Measurements from ENCODE around the gene SFR1. TPM values are rescaled to one million over a fixed set of nuclear protein-coding genes. Genes with fewer than 3 reads are reported as not detected.

The SFR1 gene
- total RNA-seq, 2 experiments from 2014 or later = 17.2 to 20.5 TPM

GRCh38 chr10:104127411-104127810 is 5.4 kb downstream of the SFR1 start:
- H3K4me1 Mint-ChIP-seq = peaks cover 26% of the 10 kb centered on the region
- no peak overlapping the region for H3K27ac Mint-ChIP-seq
- intact Hi-C loops (cut with DNase I, micrococcal nuclease) = no loop called here
- POLR2A ChIA-PET = no interaction called here
- ATAC-seq (peak; percentile 23), DNase-seq (peak; percentile 37)
- no peaks in the 10 kb centered on the region for H3K9me3 Mint-ChIP-seq (ENCODE audit: low read depth)
- CTCF ChIA-PET = interaction anchor here (0.6 to 1.7 kb wide), 3 partner anchors 13 to 240 kb away, joined by 3 to 6 read pairs (median 3); no protein-coding TSS in a partner anchor
- no peak overlapping the region for H3K4me3 Mint-ChIP-seq
- no peaks in the 10 kb centered on the region for H3K27me3 Mint-ChIP-seq
- peaks cover 15% of the 10 kb centered on the region for H3K36me3 Mint-ChIP-seq (ENCODE audit: low read depth)

GRCh38 chr10:104128214-104128613 is 6.2 kb downstream of the SFR1 start:
- no peak for DNase-seq
- intact Hi-C loops (cut with DNase I, micrococcal nuclease) = no loop called here
- ChIA-PET POLR2A (no interaction called here), CTCF (interaction anchor here (0.7 to 1.7 kb wide), 3 partner anchors 13 to 240 kb away, joined by 3 to 6 read pairs (median 3); no protein-coding TSS in a partner anchor)
- Mint-ChIP-seq H3K36me3 (ENCODE audit: low read depth) (peaks cover 12% of the 10 kb centered on the region), H3K27me3 (peaks cover 6% of the 10 kb centered on the region), H3K4me3 (no peak overlapping the region), H3K4me1 (peaks cover 20% of the 10 kb centered on the region), H3K9me3 (ENCODE audit: low read depth) (no peaks in the 10 kb centered on the region), H3K27ac (no peak overlapping the region)
- ATAC-seq = no peak

GRCh38 chr10:104130041-104130440 is 8.1 kb downstream of the SFR1 start:
- H3K36me3 Mint-ChIP-seq (ENCODE audit: low read depth) = peaks cover 7% of the 10 kb centered on the region
- no peaks in the 10 kb centered on the region for H3K9me3 Mint-ChIP-seq (ENCODE audit: low read depth)
- H3K4me1 Mint-ChIP-seq = peaks cover 12% of the 10 kb centered on the region
- CTCF ChIA-PET = no interaction called here
- H3K27ac Mint-ChIP-seq = no peak overlapping the region
- no peak for ATAC-seq
- POLR2A ChIA-PET = no interaction called here
- peaks cover 8% of the 10 kb centered on the region for H3K27me3 Mint-ChIP-seq
- no peak overlapping the region for H3K4me3 Mint-ChIP-seq
- intact Hi-C loops (cut with DNase I, micrococcal nuclease) = no loop called here
- DNase-seq = no peak

GRCh38 chr10:104138131-104138530 is 16.2 kb downstream of the SFR1 start:
- no peak for DNase-seq
- ChIA-PET CTCF (no interaction called here), POLR2A (no interaction called here)
- intact Hi-C loops (cut with DNase I, micrococcal nuclease) = no loop called here
- no peak overlapping the region for H3K4me3 Mint-ChIP-seq
- H3K27ac Mint-ChIP-seq = no peak overlapping the region
- H3K4me1 Mint-ChIP-seq = no peaks in the 10 kb centered on the region
- no peak for ATAC-seq
- no peaks in the 10 kb centered on the region for H3K9me3 Mint-ChIP-seq (ENCODE audit: low read depth)
- no peaks in the 10 kb centered on the region for H3K36me3 Mint-ChIP-seq (ENCODE audit: low read depth)
- peaks cover 3% of the 10 kb centered on the region for H3K27me3 Mint-ChIP-seq

GRCh38 chr10:104139221-104139620 is 17.2 kb downstream of the SFR1 start:
- Mint-ChIP-seq H3K9me3 (ENCODE audit: low read depth) (no peaks in the 10 kb centered on the region), H3K4me3 (no peak overlapping the region), H3K27me3 (peaks cover 8% of the 10 kb centered on the region), H3K36me3 (ENCODE audit: low read depth) (no peaks in the 10 kb centered on the region), H3K27ac (no peak overlapping the region), H3K4me1 (no peaks in the 10 kb centered on the region)
- DNase-seq (peak; percentile 16), ATAC-seq (no peak)
- CTCF ChIA-PET = interaction anchor here (0.6 to 1.9 kb wide), 5 partner anchors 9 to 127 kb away, joined by 3 to 6 read pairs (median 3); partner anchors contain the start of gene SFR1
- intact Hi-C loops (cut with DNase I, micrococcal nuclease) = no loop called here
- POLR2A ChIA-PET = no interaction called here

- Mint-ChIP-seq H3K27ac (no peak overlapping the region), H3K4me3 (no peak overlapping the region), H3K27me3 (peaks cover 8% of the 10 kb centered on the region), H3K4me1 (no peaks in the 10 kb centered on the region), H3K36me3 (ENCODE audit: low read depth) (no peaks in the 10 kb centered on the region), H3K9me3 (ENCODE audit: low read depth) (no peaks in the 10 kb centered on the region)
- CTCF ChIA-PET = interaction anchor here (1.0 to 1.3 kb wide), 3 partner anchors 132 to 285 kb away, joined by 3 read pairs; no protein-coding TSS in a partner anchor
- POLR2A ChIA-PET = no interaction called here
- DNase-seq (no peak), ATAC-seq (no peak)
- intact Hi-C loops (cut with DNase I, micrococcal nuclease) = no loop called here
Observed at GRCh38 chr10:104142081-104142480, 20.1 kb downstream of the SFR1 start.

GRCh38 chr10:104143829-104144228 is 21.9 kb downstream of the SFR1 start:
- Mint-ChIP-seq H3K27ac (no peak overlapping the region), H3K36me3 (ENCODE audit: low read depth) (no peaks in the 10 kb centered on the region), H3K4me3 (no peak overlapping the region), H3K27me3 (peaks cover 9% of the 10 kb centered on the region), H3K9me3 (ENCODE audit: low read depth) (no peaks in the 10 kb centered on the region), H3K4me1 (no peaks in the 10 kb centered on the region)
- ChIA-PET POLR2A (no interaction called here), CTCF (interaction anchor here (0.6 to 1.0 kb wide), 2 partner anchors 22 to 41 kb away, joined by 3 read pairs; no protein-coding TSS in a partner anchor)
- DNase-seq (no peak), ATAC-seq (no peak)
- intact Hi-C loops (cut with DNase I, micrococcal nuclease) = no loop called here

- peaks cover 9% of the 10 kb centered on the region for H3K27me3 Mint-ChIP-seq
- intact Hi-C loops (cut with DNase I, micrococcal nuclease) = no loop called here
- DNase-seq (no peak), ATAC-seq (no peak)
- no peak overlapping the region for H3K27ac Mint-ChIP-seq
- POLR2A ChIA-PET = no interaction called here
- no peaks in the 10 kb centered on the region for H3K9me3 Mint-ChIP-seq (ENCODE audit: low read depth)
- CTCF ChIA-PET = interaction anchor here (0.7 to 1.0 kb wide), 2 partner anchors 23 to 28 kb away, joined by 3 read pairs; no protein-coding TSS in a partner anchor
- no peak overlapping the region for H3K4me3 Mint-ChIP-seq
- no peaks in the 10 kb centered on the region for H3K36me3 Mint-ChIP-seq (ENCODE audit: low read depth)
- no peaks in the 10 kb centered on the region for H3K4me1 Mint-ChIP-seq
Observed at GRCh38 chr10:104144931-104145330, 23.0 kb downstream of the SFR1 start.

- peaks cover 9% of the 10 kb centered on the region for H3K9me3 Mint-ChIP-seq (ENCODE audit: low read depth)
- H3K36me3 Mint-ChIP-seq (ENCODE audit: low read depth) = peaks cover 6% of the 10 kb centered on the region
- H3K27ac Mint-ChIP-seq = no peak overlapping the region
- H3K27me3 Mint-ChIP-seq = peaks cover 11% of the 10 kb centered on the region
- ChIA-PET POLR2A (no interaction called here), CTCF (interaction anchor here (0.8 to 2.0 kb wide), 10 partner anchors 10 to 433 kb away, joined by 3 to 10 read pairs (median 4); partner anchors contain the start of gene SFR1)
- no peaks in the 10 kb centered on the region for H3K4me1 Mint-ChIP-seq
- DNase-seq = no peak
- no peak overlapping the region for H3K4me3 Mint-ChIP-seq
- no peak for ATAC-seq
- intact Hi-C loops (cut with DNase I, micrococcal nuclease) = no loop called here
Observed at GRCh38 chr10:104146882-104147281, 24.9 kb downstream of the SFR1 start.

- POLR2A ChIA-PET = interaction anchor here (0.6 kb wide), 1 partner anchor 127 kb away, joined by 5 read pairs; no protein-coding TSS in a partner anchor
- Mint-ChIP-seq H3K4me1 (no peaks in the 10 kb centered on the region), H3K4me3 (no peak overlapping the region), H3K9me3 (ENCODE audit: low read depth) (peaks cover 13% of the 10 kb centered on the region), H3K27me3 (peaks cover 8% of the 10 kb centered on the region), H3K27ac (no peak overlapping the region), H3K36me3 (ENCODE audit: low read depth) (peaks cover 9% of the 10 kb centered on the region)
- intact Hi-C loops (cut with DNase I, micrococcal nuclease) = no loop called here
- CTCF ChIA-PET = no interaction called here
- ATAC-seq (no peak), DNase-seq (no peak)
Observed at GRCh38 chr10:104150139-104150538, 28.2 kb downstream of the SFR1 start.

GRCh38 chr10:104151737-104152136 is 29.8 kb downstream of the SFR1 start:
- no peak for ATAC-seq
- Mint-ChIP-seq H3K27me3 (peaks cover 15% of the 10 kb centered on the region), H3K4me3 (no peak overlapping the region), H3K27ac (no peak overlapping the region), H3K36me3 (ENCODE audit: low read depth) (peaks cover 9% of the 10 kb centered on the region), H3K4me1 (no peaks in the 10 kb centered on the region), H3K9me3 (ENCODE audit: low read depth) (peaks cover 13% of the 10 kb centered on the region)
- POLR2A ChIA-PET = no interaction called here
- intact Hi-C loops (cut with DNase I, micrococcal nuclease) = no loop called here
- DNase-seq = no peak
- CTCF ChIA-PET = no interaction called here

- ATAC-seq (no peak), DNase-seq (no peak)
- Mint-ChIP-seq H3K9me3 (ENCODE audit: low read depth) (peaks cover 13% of the 10 kb centered on the region), H3K4me3 (no peak overlapping the region), H3K27me3 (peaks cover 12% of the 10 kb centered on the region), H3K4me1 (no peaks in the 10 kb centered on the region), H3K27ac (no peak overlapping the region), H3K36me3 (ENCODE audit: low read depth) (peaks cover 9% of the 10 kb centered on the region)
- POLR2A ChIA-PET = no interaction called here
- CTCF ChIA-PET = interaction anchor here (0.5 to 1.3 kb wide), 2 partner anchors 15 to 179 kb away, joined by 4 to 5 read pairs; no protein-coding TSS in a partner anchor
- intact Hi-C loops (cut with DNase I, micrococcal nuclease) = no loop called here
Observed at GRCh38 chr10:104155591-104155990, 33.6 kb downstream of the SFR1 start.

All from activated CD4-positive, alpha-beta T cell treated with anti-CD3 and anti-CD28 coated beads for 36 hours (primary cell).